RCC 7860 (cell line): ENCODE measurements around the gene LY6G6D.

ENCODE experiments used
- DNase-seq: peaks from one replicate; pipeline ENCODE4 v3.0.0-alpha.2; 2015; ENCODE audit warnings: low spot score
- FAIRE-seq: peaks from 2 replicates; lab custom pipeline; 2012; peaks lifted over from hg19 to GRCh38; lab: Jason Lieb, UNC

Gene LY6G6D

DNA sequence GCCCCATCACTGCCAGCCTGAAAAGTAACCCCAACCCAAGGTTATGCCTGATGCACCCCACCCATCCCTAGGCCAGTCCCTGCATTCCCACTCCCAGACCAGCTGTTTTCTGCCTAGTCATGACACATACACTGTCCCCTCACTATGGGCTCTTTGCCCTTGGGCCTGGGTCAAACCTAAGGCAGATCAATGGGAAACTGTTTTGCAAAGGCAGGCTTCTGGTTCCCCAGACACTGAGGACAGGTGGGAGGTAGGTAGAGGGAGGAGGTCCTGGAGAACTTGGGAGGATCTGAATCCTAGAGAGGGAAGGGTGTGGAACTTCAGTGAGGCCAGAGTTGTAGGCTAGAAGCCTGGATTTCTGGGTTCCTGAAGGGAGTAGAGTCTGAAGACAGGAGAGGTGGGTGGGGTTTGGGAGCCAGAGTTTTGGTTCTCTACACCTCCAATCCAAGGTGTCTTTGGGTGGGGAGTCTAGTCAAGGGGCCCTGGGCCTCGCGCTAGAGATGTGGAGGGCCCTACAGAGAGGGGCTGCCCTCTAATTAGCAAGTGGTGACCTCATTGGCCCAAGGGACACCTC is 19.2 kb downstream of the LY6G6D start:
- FAIRE-seq = no peak
- DNase-seq = no peak

DNA sequence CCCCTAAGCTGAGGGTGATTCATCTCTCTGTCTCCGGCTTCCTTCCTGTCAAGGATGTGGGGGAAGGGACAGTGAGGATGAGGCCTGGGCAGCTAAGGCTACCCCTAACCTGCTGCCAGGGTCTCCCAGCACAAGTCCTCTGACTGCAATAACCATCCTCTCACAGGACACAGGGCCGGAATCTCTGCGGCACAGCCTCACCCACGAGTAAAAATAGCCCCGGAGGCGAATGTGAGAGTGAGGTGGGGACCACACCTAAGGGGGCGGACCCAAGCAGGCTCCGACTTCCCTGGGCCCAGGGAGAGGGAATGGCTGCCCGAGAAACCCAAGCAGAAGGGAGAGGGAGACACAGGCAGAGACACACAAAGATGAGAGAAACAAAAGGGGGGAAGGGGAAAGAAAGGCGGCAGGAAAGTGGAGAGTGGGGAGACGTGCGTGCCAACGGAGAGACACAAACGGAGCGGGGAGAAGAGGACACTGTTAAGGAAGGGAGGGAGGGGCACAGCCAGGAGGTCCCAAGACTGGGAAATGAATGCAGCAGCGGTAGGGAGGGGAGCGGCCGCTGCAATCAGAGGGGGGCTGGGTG is 19.8 kb downstream of the LY6G6D start:
- no peak for FAIRE-seq
- peak; percentile 69 for DNase-seq

DNA sequence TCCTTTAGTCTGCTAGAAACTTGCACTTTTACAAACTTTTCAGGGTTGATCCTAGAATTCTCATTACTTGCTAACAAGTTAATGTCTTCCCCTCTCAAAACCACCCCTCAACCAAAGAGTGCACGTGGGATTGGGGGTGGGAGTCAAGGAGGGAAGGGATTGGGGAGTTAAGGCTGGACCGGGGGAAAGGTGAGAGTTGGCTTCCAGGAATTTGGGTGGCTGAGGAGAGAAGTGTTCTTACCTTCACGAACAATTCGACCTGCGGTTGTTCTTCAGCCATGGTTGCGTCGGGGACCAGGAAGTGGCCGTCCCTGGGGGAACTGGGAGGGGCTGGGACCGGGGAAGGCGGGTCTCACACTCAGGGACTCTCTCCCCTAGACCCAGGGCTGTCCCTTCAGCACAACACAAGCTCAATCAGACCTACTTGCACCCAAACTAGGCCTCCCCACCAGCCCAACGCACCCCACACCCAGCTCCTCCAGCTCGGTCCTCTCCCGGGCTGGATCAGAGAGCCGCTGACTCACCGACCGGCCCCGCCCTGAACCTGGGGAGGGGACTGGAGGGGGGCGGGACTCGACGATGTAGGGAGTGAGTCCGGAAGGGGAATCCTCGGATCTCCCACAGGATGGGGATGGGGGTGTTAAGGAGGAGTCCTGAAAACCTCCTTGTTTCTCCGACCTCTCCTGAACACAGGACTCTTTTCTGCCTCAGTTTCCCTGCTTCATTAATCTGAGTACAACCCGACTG is 21.0 kb downstream of the LY6G6D start, which contains the start of gene CLIC1:
TSS of gene CLIC1 (minus strand) at position 510 of the 747 bp plus-strand sequence. CDS start at position 280, 230 bp downstream.
- no peak for FAIRE-seq

DNA sequence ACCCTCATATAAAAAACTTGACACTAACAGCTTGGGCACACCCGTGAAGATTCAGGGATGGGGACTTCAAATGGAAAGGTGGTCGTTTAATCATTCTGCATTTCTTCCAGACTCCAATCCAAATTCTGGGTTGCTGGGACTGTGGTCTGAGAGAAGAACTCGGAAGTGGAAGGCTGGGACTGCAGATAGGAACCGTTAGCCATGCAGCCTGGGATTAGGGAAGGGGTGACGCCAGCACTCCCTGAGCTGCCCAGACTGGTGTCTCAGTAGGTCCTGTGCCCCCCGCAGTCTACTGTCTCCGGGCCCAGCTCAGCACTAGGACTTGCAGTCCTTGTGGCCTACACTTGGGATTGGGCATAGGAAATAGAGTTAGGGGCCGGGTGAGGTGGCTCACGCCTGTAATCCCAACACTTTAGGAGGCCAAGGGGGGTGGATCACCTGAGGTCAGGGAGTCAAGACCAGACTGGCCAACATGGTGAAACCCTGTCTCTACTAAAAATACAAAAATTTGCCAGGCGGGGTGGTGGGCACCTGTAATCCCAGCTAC is 21.7 kb downstream of the LY6G6D start:
- DNase-seq (no peak), FAIRE-seq (no peak)

More for the DNA sequence above, 21.0 kb downstream of the LY6G6D start, which contains the start of gene CLIC1:
- DNase-seq = peak; percentile 62

- FAIRE-seq (no peak), DNase-seq (no peak)
These were observed 22.3 kb downstream of the LY6G6D start for GRCh38 chr6:31737315-31737990.

DNA sequence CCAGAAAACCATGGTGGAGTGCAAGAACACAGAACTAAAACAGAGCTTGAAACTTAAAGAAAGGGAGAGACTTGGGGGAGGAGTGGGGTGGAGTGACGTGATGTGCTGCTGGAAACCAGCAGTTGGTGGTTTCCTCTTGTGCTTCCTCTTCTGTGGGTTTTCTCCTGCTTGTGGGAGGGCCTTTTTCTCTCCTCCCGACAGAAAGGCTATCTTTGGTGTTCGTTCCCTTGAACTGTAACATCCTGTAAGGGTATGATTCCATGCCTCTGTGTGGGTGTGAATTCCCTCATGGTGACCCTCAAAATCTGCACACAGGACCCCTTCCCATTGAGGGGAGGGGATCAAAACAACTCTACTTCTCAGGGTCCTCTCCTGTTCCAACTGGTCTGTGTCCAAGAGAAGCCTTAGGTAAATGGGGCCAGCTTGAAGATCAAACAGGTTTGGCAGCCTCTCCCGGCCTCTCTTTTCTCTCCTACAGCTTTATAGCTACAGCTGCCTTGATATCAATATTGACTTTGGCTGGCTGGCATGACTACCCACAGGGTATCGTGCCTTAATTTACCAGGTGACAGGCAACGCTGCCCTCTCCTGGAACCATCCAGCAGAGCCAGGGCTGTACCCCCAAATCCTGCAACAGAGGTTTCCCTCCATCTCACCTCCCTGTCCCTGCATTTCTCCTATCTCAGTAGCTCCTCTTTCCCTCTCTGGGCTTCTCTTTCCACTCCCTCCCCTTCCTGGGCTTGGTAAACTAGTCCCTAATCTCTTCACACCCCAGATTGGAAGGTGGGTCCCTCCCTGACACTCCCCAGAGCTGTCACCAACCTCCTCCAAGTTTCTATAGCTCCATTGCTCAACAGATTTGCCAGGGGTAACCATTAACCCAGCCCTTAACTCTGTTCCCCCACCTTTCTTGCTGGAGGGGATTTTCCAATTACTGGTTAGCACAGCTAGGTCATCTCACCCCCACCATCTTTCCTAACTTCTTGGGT is 23.1 kb downstream of the LY6G6D start:
- peak; percentile 74 for FAIRE-seq
- DNase-seq = peak; percentile 83

DNA sequence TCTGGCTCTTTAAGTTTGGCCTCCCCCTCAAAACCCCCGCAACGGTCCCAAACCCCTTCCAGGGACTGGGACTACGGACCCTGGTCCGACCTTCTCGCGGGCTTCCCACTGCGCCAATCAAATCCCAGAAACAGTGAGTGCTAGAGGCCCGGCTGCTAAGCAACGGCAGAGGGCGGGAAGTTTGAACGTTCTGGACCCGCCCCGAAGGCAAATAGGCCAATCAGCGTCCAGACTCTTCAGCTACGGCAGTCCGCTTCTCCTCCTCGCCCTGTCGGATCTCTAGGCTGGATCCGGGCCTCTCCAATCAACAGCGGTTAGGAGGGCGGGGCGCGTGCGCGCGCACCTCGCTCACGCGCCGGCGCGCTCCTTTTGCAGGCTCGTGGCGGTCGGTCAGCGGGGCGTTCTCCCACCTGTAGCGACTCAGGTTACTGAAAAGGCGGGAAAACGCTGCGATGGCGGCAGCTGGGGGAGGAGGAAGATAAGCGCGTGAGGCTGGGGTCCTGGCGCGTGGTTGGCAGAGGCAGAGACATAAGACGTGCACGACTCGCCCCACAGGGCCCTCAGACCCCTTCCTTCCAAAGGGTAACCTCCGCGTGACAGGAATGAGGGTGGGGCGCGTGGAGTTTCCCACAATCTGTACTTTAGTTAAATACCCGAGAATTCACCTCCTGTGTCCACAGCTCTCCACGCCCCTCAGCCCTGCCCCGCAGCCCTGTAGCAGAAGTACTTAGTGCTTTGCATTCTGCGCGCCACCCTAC is 24.7 kb downstream of the LY6G6D start, which contains the start of gene MSH5:
TSS of gene MSH5 (plus strand) at position 367 of the 758 bp plus-strand sequence. CDS start 462 bp downstream, outside the sequence.
- FAIRE-seq = peak; percentile 84
- DNase-seq = peak; percentile 98

- DNase-seq = no peak
- FAIRE-seq = no peak
These were observed 25.5 kb downstream of the LY6G6D start for GRCh38 chr6:31740397-31741223.

- FAIRE-seq = no peak
- DNase-seq = no peak
These were observed 26.7 kb downstream of the LY6G6D start for GRCh38 chr6:31741815-31742214.

GRCh38 chr6:31742894-31743293 is 27.7 kb downstream of the LY6G6D start:
- DNase-seq = no peak
- FAIRE-seq = no peak

- FAIRE-seq = no peak
- no peak for DNase-seq
These were observed 29.3 kb downstream of the LY6G6D start for GRCh38 chr6:31744422-31744821.

DNA sequence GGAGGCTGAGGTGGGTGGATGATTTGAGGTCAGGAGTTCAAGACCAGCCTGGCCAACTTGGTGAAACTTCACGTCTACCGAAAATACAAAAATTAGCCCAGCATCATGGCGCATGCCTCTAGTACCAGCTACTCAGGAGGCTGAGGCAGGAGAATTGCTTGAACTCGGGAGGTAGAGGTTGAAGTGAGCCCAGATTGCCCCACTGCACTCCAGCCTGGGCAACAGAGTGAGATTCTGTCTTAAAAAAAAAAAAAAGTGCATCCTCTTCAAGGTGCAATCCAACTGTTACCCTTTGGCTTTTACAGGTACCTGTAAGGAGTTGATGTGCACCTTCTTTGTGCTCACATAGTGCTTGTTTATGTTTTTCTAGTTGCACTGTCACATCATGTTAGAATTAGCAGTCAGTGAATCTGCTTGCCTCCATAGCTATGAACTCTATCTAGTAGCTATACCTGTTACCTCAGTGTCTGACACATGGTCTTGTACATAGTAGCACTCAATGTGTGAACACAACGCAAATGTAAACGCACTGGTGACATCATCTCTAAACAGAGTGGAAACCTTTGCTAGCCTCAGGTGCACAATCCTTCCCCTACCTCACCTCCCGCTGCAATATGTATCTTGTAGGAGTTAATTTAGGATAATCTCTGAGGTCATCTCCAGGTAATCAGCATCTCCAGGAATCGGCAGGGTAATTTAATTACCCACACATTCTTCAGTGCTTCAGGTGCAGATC is 34.3 kb downstream of the LY6G6D start:
- no peak for FAIRE-seq

GRCh38 chr6:31750411-31751022 is 35.4 kb downstream of the LY6G6D start:
- FAIRE-seq (no peak), DNase-seq (no peak)

More for the DNA sequence above, 34.3 kb downstream of the LY6G6D start:
- no peak for DNase-seq

DNA sequence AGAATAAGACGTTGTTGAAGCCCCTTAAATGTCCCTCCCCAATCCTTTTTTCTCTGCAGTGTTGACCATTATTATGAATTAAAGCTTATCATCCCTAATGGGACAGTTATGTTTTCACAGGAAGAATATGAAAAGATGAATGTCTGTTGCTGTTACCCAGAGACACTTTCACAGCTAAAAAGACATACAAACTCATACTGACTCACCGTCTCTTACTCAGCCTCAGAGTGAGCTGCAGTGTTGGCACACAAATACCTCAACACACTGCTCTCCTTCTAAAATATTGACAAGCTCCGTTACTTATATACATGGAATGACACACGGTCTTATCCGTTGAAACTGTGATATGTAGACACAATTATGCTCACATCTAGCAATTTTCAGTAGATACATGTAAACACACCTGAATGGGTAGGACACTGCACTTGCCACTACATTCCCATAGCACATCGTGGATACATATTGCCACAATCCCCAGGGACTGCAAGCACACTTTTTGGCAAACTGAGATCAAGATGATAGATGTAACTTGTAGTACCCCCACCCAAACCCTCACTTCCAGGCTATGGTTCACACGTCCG is 37.7 kb downstream of the LY6G6D start:
- DNase-seq = peak; percentile 70
- peak; percentile 63 for FAIRE-seq

DNA sequence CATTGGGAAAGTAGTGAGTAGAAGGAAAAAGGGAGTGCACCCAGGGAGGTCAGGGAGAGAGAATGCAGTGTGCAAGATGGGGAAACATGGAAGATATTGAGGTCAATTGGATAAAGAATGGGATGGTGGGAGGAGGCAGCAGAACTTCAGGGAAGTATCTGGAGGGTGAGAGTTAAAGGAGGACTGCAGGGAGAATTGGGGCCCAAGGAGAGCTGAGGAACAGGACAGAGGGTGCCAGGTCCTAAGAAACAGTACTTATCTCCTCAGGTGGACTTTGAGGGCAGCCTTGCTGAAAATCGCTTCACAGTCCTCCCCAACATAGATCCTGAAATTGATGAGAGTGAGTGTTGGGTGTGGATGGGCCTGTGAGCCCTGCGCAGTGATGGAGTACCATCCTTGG is 43.1 kb downstream of the LY6G6D start:
- DNase-seq (no peak), FAIRE-seq (no peak)

GRCh38 chr6:31760790-31761189 is 45.6 kb downstream of the LY6G6D start:
- no peak for FAIRE-seq

GRCh38 chr6:31761343-31761742 is 46.2 kb downstream of the LY6G6D start:
- DNase-seq (no peak), FAIRE-seq (no peak)

More at GRCh38 chr6:31760790-31761189, 45.6 kb downstream of the LY6G6D start:
- no peak for DNase-seq
